Osteocyte (in vitro differentiated cells): Measurements from ENCODE around the gene GNAL. TPM values are rescaled to one million over a fixed set of nuclear protein-coding genes. Genes with fewer than 3 reads are reported as not detected.

Source experiments
- DNase-seq: peaks from one replicate; pipeline ENCODE4 v3.0.0; 2021; ENCODE audit warnings: mixed read lengths; ENCODE audit not compliant: unreplicated experiment; ENCODE audit errors: extremely low spot score
- H3K27ac Mint-ChIP-seq: one replicate; pipeline ENCODE4 v1.8.0; 2021; ENCODE audit warnings: mild to moderate bottlenecking, mixed read lengths; ENCODE audit not compliant: unreplicated experiment
- H3K27me3 Mint-ChIP-seq: one replicate; pipeline ENCODE4 v1.8.0; 2021; ENCODE audit warnings: mixed read lengths; ENCODE audit not compliant: unreplicated experiment
- H3K36me3 Mint-ChIP-seq: one replicate; pipeline ENCODE4 v1.8.0; 2021; ENCODE audit warnings: mixed read lengths; ENCODE audit not compliant: unreplicated experiment
- H3K4me1 Mint-ChIP-seq: one replicate; pipeline ENCODE4 v1.8.0; 2021; ENCODE audit warnings: mixed read lengths; ENCODE audit not compliant: unreplicated experiment
- H3K4me3 Mint-ChIP-seq: one replicate; pipeline ENCODE4 v1.8.0; 2021; ENCODE audit warnings: mild to moderate bottlenecking, moderate library complexity, mixed read lengths; ENCODE audit not compliant: unreplicated experiment
- H3K9me3 Mint-ChIP-seq: one replicate; pipeline ENCODE4 v1.8.0; 2021; ENCODE audit warnings: mixed read lengths; ENCODE audit not compliant: unreplicated experiment
- total RNA-seq: library from RNA; stranded (reverse); gene quantifications from 2 replicates; pipeline ENCODE4 v1.2.1, GENCODE V29; 2021
- TF ChIP-seq, protein P1 (sequence below): fragments of 200-600 bp; sonication (generic); IDR thresholded peaks from 2 replicates; pipeline ENCODE4 v1.5.0; 2021; ENCODE audit warnings: antibody characterized with exemption, mild to moderate bottlenecking, moderate library complexity

The GNAL gene
- total RNA-seq, 1 donor from 2014 or later, result 1.2 TPM

DNA sequence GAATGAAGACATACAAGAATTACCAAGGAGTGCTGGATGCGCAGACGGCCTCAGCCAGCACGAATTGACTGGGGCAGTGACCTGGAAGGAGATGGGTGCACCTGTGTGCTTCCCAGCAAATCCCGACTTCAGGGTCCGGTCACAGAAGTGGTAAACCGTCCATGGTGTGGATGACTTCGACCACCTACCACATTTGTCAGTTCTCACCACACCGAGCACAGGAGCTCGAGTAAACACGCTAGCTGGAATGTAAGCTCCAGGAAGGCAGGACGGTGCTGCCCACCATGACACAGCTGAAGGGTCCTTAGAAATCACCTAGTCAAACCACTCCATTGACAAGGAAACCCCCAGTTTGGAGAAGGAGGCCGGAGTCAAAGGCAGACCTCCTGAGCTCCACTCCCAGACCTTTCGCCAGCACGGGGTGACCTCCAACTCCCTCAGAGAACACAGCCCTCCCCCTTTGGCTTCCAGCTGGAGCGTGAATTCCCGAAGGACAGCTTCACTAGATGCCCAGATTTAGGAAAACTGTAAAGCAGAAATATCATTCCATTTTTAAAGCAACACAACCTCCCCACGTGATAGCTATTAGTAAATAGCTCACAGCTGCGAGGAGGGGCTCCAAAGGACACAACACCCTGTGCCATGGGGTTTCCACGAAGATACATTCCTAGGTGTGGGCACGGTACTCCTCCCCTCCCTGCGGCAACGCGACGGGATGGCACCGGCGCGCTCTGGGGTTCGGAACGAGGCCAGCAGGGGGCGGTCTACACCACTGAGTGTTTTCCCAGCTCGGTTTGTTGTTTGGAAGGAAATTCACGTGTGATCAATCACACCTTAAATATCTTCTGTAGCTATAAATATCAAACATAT lies 34.1 kb upstream of the GNAL start:
- DNase-seq, result no peak
- Mint-ChIP-seq H3K27ac (no peak overlapping the region), H3K4me3 (no peak overlapping the region), H3K36me3 (no peaks in the 10 kb centered on the region), H3K4me1 (peaks cover 6% of the 10 kb centered on the region), H3K9me3 (peaks cover 3% of the 10 kb centered on the region), H3K27me3 (peaks cover 84% of the 10 kb centered on the region)
- TF ChIP-seq, protein P1, sequence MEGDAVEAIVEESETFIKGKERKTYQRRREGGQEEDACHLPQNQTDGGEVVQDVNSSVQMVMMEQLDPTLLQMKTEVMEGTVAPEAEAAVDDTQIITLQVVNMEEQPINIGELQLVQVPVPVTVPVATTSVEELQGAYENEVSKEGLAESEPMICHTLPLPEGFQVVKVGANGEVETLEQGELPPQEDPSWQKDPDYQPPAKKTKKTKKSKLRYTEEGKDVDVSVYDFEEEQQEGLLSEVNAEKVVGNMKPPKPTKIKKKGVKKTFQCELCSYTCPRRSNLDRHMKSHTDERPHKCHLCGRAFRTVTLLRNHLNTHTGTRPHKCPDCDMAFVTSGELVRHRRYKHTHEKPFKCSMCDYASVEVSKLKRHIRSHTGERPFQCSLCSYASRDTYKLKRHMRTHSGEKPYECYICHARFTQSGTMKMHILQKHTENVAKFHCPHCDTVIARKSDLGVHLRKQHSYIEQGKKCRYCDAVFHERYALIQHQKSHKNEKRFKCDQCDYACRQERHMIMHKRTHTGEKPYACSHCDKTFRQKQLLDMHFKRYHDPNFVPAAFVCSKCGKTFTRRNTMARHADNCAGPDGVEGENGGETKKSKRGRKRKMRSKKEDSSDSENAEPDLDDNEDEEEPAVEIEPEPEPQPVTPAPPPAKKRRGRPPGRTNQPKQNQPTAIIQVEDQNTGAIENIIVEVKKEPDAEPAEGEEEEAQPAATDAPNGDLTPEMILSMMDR, result peak; percentile 82

- no peaks in the 10 kb centered on the region for H3K9me3 Mint-ChIP-seq
- no peaks in the 10 kb centered on the region for H3K36me3 Mint-ChIP-seq
- peaks cover 6% of the 10 kb centered on the region for H3K4me1 Mint-ChIP-seq
- H3K4me3 Mint-ChIP-seq, result no peak overlapping the region
- no peak for DNase-seq
- H3K27ac Mint-ChIP-seq, result no peak overlapping the region
- H3K27me3 Mint-ChIP-seq, result peaks cover 78% of the 10 kb centered on the region
- TF ChIP-seq, protein P1, result no peak
Measured at GRCh38 chr18:11655606-11655932, 33.5 kb upstream of the GNAL start.

DNA sequence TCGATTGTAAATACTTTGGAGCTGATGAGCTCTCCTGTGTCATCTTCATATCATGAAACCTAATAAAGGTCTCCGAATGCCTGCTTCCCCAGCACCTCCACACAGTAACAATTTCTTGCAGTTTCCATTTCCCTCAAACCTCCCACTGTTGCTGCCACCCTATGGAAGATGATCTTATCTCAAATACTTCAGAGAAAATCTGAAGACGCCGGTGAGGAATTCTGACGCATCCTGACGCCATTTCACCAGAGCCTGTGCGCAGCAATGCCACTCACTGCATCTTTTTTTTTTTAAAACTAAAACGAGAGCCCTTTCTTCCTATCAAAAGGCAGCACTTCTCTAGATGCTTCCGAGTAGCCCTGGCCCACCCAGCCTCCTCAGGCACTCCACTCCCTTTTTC lies 31.9 kb upstream of the GNAL start:
- Mint-ChIP-seq H3K4me3 (no peak overlapping the region), H3K27me3 (peaks cover 62% of the 10 kb centered on the region), H3K9me3 (no peaks in the 10 kb centered on the region), H3K4me1 (peaks cover 6% of the 10 kb centered on the region), H3K27ac (no peak overlapping the region), H3K36me3 (no peaks in the 10 kb centered on the region)
- TF ChIP-seq, protein P1, result no peak
- DNase-seq, result no peak

DNA sequence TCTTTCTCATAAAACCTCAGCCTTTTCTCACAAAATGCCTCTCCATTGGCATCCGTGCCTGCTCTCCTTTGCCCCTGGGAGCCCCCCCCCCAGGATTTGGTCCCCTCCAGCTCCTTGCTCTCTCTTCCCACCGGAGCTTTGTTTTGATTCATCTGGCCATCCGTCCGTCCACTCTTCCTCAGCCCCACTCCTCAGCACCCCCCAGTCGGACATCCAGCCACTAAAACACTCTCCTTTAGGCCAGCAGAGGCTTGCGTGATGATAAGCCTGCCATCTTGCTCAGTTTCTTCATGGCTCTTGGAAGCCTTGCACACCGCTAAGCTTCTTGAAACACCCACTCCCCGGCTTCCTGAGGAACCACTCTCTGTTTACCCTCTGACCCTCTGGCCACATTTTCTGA lies 31.5 kb upstream of the GNAL start:
- H3K27me3 Mint-ChIP-seq, result peaks cover 62% of the 10 kb centered on the region
- H3K36me3 Mint-ChIP-seq, result no peaks in the 10 kb centered on the region
- TF ChIP-seq, protein P1, result no peak
- no peak for DNase-seq
- no peak overlapping the region for H3K27ac Mint-ChIP-seq
- H3K4me3 Mint-ChIP-seq, result no peak overlapping the region
- no peaks in the 10 kb centered on the region for H3K9me3 Mint-ChIP-seq
- H3K4me1 Mint-ChIP-seq, result peaks cover 6% of the 10 kb centered on the region

GRCh38 chr18:11658019-11658418 lies 31.0 kb upstream of the GNAL start:
- H3K36me3 Mint-ChIP-seq, result no peaks in the 10 kb centered on the region
- H3K9me3 Mint-ChIP-seq, result no peaks in the 10 kb centered on the region
- no peak overlapping the region for H3K27ac Mint-ChIP-seq
- H3K4me3 Mint-ChIP-seq, result no peak overlapping the region
- H3K4me1 Mint-ChIP-seq, result peaks cover 6% of the 10 kb centered on the region
- no peak for DNase-seq
- H3K27me3 Mint-ChIP-seq, result peaks cover 61% of the 10 kb centered on the region
- TF ChIP-seq, protein P1, result no peak
